HG03108 (cell line): ENCODE data around the gene CDK17.

Experiments used
- ATAC-seq: cut with Tn5 transposase; IDR thresholded peaks from one replicate; pipeline ENCODE4 v1.9.1; 2021; ENCODE audit warnings: moderate library complexity; ENCODE audit not compliant: unreplicated experiment

CDK17 gene

GRCh38 chr12:96271469-96272199 lies 128.6 kb downstream of the CDK17 start:
- ATAC-seq = no peak

GRCh38 chr12:96266238-96266637 lies 134.0 kb downstream of the CDK17 start:
- no peak for ATAC-seq

GRCh38 chr12:96265836-96266235 lies 134.4 kb downstream of the CDK17 start:
- ATAC-seq = no peak

DNA sequence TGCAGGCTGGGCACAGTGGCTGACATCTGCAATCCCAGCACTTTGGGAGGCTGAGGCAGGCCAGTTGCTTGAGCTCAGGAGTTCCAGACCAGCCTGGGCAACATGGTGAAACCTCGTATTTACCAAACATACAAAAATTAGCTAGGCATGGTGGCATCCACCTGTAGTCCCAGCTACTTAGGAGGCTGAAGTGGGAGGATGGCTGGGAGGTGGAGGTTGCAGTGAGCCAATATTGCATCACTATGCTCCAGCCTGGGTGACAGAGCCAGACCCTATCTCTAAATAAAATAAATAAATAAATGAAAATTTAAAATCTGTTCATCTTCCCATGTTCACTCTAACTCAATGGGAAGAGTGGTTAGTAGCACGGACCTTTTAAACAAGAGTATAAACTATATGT lies 134.8 kb downstream of the CDK17 start:
- ATAC-seq = no peak

GRCh38 chr12:96263449-96263902 lies 136.8 kb downstream of the CDK17 start:
- ATAC-seq = no peak

DNA sequence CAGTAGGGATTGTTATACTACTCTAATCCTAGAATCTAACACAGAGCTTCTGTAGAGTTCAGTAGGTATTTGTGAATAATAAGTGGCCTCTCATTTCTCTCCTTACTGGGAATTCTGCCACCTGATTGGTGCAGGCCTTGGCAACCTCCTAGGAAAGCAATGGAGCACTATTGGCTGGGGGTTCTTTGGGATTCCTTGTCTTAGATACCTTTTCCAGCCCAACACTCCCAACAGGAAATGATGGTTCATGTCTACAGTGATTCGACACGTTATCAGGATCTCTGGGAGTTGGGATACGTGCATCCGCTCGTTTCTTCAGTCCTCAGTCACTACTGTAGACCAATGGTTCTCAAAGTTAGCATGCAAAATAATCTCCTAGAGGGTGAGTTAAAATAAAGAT lies 138.7 kb downstream of the CDK17 start:
- no peak for ATAC-seq

DNA sequence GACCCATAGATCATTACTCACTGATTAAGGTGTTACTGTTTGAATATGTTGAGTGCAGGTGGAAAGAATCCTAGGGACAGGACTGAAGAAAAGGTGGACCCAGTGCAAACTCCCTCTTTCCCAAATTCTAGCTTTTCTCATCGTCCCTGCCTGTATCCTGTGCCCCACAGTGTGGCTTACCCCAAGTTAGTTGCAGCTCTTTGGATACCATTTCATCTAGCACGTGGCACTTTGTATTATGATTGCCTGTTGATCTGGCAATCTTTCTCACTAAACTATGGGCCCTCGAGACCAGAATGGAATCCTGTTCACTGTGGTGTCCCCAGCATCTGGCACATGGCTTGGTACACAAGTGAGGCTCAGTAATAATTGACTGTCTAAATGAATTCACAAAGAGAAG lies 139.6 kb downstream of the CDK17 start:
- no peak for ATAC-seq

- ATAC-seq = no peak
Observed at GRCh38 chr12:96260231-96260630, 140.0 kb downstream of the CDK17 start.

DNA sequence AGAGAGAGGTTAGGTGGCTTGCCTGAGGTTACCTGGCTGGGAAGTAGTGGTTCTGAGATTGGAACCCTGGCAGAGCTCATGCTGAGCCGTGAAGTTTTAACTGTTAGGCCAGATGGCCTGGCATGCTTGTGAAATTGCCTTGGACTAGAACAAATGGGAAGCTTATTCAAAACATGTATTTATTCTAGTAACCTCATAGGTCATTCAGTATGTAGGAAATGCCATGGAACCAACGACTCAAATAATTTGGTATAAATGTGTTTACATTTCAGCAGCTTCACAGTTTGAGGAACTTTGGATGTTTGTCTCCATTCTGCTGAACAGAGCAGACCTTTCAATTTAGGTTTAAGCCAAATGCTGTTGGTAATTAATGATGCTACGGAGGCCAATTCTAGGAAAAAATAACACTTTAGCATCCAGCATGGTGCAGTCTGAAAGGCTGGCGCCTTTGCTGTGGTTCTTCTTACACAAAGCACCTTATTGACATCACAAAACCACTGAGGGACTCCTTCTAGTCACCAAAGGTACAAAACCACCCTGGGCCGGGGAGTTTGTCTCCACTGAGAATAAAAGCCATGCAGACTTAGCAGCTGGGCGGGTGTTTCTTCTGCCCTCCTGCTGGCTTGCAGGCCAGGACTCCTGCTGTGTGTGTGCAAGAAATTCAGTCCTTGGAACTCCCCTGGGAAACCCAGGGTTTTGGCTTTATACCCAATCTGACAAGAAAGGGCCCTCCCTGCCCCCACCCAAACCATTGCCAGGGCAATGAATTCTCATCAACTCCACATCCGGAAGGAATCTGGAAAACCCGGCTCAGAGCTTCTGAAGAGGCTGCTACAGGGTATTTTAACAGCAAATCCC lies 141.9 kb downstream of the CDK17 start:
- no peak for ATAC-seq

GRCh38 chr12:96257550-96258103 lies 142.6 kb downstream of the CDK17 start:
- no peak for ATAC-seq

DNA sequence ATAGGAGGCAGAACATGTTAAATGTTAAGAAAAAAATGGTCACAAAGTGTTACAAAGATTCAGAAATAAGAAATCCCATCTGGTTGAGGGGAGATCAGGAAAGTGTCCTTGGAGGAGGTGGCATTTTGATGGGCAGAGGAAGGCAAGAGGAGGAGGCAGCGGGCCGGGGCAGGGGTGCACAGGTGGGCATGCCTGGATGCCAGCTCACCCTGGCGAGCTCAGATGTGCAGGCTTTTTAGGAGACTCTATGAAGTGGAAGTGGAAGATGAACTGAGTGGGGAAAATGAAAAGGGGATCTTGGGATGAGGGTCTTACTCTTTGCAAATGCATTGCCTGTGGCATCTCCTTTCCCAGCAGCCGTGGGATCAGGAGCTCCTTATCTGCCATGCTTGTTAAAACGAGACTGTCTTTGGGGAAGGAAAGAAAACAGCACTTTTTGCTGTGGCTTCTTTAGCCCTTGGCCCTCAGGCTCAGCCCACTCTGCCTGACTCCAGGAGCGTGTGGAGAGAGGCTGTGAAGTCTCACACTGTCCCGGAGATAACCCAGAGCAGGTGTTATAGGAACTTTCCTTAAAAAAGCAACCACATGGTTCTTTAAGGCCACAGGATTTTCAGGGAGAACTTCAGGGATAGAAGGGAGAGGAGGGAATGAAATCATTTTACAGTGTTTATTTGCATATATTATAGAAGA lies 143.4 kb downstream of the CDK17 start:
- no peak for ATAC-seq

GRCh38 chr12:96255077-96255476 lies 145.2 kb downstream of the CDK17 start:
- no peak for ATAC-seq

- ATAC-seq = no peak
Observed at GRCh38 chr12:96250119-96250685, 150.0 kb downstream of the CDK17 start.

GRCh38 chr12:96249196-96250118 lies 150.8 kb downstream of the CDK17 start:
- ATAC-seq = no peak

DNA sequence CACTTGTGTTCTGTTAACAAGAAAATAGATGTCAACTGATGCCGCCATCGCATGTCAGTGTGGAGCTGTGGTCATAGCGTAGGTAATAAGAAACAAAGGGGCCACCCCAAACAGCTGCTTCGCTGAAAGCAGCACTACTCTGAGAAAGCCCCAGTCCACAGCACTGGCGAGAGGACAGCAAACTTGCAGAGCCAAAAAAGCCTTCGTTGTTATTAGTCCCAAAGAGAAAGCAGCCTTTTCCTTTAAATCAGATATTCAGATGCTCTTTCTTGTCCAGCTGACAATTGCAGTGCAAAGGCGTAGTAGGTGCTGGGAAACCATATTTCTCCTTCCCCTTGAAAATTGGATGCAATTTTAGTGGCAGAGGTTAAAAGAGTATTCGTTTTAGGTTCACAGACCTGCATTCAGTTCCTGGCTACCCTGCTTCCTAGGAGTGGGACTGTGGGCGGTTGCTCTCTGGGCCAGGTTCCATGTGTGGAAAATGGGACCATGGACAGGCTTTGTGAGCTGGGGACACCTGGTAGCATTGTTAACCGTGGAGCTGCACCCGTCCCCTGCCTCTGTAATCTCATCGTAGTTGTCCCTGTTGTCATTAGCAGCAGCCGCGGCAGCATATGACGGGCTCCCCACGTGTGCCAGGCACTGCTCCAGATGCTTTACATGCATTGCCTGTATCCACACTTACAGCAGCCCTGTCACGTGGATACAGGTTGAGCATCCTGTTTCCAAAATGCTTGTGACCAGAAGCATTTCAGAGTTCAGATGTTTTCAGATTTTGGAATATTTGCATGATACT lies 151.9 kb downstream of the CDK17 start:
- ATAC-seq = no peak

- no peak for ATAC-seq
Observed at GRCh38 chr12:96247563-96247962, 152.7 kb downstream of the CDK17 start.

GRCh38 chr12:96246926-96247505 lies 153.2 kb downstream of the CDK17 start:
- no peak for ATAC-seq

DNA sequence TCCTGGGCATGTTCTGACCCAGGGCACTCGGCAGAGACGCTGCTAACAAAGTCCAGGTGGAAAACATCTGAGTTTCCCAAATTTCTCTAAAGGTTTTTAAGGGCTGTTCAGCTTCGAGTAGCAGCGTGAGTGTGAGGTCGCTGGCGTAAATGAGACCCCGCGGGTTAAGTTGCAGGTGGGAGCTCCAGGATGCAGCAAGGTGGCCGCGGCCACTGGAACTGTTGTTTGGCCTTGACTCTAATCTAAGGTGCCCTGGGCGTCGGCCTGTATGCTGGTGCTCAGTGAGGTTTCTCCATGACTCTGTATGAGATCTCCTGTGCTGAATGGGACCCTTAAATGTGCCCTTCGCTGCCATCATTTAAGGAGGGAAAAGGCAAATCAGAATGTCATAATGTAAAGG lies 155.4 kb downstream of the CDK17 start:
- ATAC-seq = no peak

DNA sequence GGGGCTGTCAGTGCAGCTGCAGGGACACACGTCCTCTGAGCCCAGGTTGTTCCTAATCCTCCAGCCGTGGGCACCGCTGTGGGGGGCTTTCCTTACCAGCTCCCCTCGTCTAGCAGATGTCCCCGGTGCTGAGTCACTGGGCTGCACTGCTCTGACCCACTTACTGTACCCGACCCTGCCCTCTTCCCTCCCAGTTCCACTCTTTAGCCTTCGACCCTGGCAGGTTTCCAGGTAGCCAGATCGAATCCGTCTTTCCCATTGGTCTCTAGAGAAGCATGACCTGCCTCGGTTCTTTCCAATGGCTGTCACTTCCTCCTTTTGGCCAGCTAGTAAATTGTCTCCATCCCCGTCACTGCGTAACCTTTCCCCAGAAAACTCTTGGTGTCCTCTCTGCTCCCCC lies 157.6 kb downstream of the CDK17 start:
- ATAC-seq = no peak
